SK-N-SH (cell line): ENCODE results near the gene UBA1. TPM values are rescaled to one million over a fixed set of nuclear protein-coding genes. Genes with fewer than 3 reads are reported as not detected.

Source experiments
- CTCF ChIA-PET: fragments of 300-600, 350-600 bp; formaldehyde crosslinking; extraction: SDS; loops from one replicate; lab custom pipeline; 2021; lab: Yijun Ruan, JAX
- POLR2A ChIA-PET: fragments of 350-600 bp; sonication (Branson Sonifier 250); formaldehyde crosslinking; extraction: SDS; loops from one replicate; lab custom pipeline; 2020; ENCODE audit warnings: antibody characterized with exemption, inconsistent platforms; lab: Yijun Ruan, JAX
- DNase-seq: peaks from one replicate; pipeline ENCODE4 v3.0.0; 2012
- H2AFZ ChIP-seq: fragments of 200-600 bp; sonication (generic); 2 replicates; pipeline ENCODE4 v1.8.1; 2016; ENCODE audit warnings: antibody characterized with exemption, mild to moderate bottlenecking, low read depth
- H3F3A ChIP-seq: fragments of 200-600 bp; sonication (generic); replicated peaks from 2 replicates; pipeline ENCODE3; 2016; ENCODE audit warnings: antibody characterized with exemption, mild to moderate bottlenecking; ENCODE audit not compliant: insufficient read depth
- H3K27ac ChIP-seq, 2 experiments: fragments of 200-500 bp in 1 of 2; fragments of 200-600 bp in 1 of 2; sonication (Bioruptor generic) in 1 of 2; sonication (generic), shearing (Covaris generic) in 1 of 2; 2 replicates each; pipeline versions ENCODE4 v1.5.1 to v1.6.1; 2014 to 2016; ENCODE audit warnings: low read depth in 2 of 2, inconsistent platforms in 1 of 2, low read length in 1 of 2, mild to moderate bottlenecking in 1 of 2, mixed read lengths in 1 of 2
- H3K27me3 ChIP-seq: fragments of 200-600 bp; sonication (generic), shearing (Covaris generic); 2 replicates; pipeline ENCODE4 v1.6.1; 2016; ENCODE audit warnings: mixed run types; ENCODE audit not compliant: insufficient read depth
- H3K36me3 ChIP-seq, 2 experiments: fragments of 200-500 bp in 1 of 2; fragments of 200-600 bp in 1 of 2; sonication (Bioruptor generic) in 1 of 2; sonication (generic) in 1 of 2; replicated peaks in 1 of 2; 2 replicates each; pipeline versions ENCODE3 to v1.5.1; 2014 to 2016; ENCODE audit warnings: low read length in 1 of 2, mild to moderate bottlenecking in 1 of 2; ENCODE audit not compliant: insufficient read depth in 2 of 2, control insufficient read depth in 1 of 2
- H3K4me1 ChIP-seq, 2 experiments: fragments of 200-500 bp in 1 of 2; fragments of 200-600 bp in 1 of 2; sonication (Bioruptor generic) in 1 of 2; sonication (generic), shearing (Covaris generic) in 1 of 2; 2 replicates each; pipeline versions ENCODE4 v1.5.1 to v1.6.1; 2014 to 2016; ENCODE audit warnings: low read depth in 1 of 2, low read length in 1 of 2, mixed run types in 1 of 2; ENCODE audit not compliant: insufficient read depth in 2 of 2, control insufficient read depth in 1 of 2
- H3K4me2 ChIP-seq: fragments of 200-600 bp; sonication (generic), shearing (Covaris generic); 2 replicates; pipeline ENCODE4 v1.6.1; 2017; ENCODE audit warnings: mixed run types
- H3K4me3 ChIP-seq, 2 experiments: fragments of 200-500 bp in 1 of 2; fragments of 200-600 bp in 1 of 2; sonication (Bioruptor generic) in 1 of 2; sonication (generic), shearing (Covaris generic) in 1 of 2; 2 replicates each; pipeline versions ENCODE4 v1.5.1 to v1.8.1; 2014 to 2016; ENCODE audit warnings: low read depth in 2 of 2, inconsistent platforms in 1 of 2, low read length in 1 of 2, mild to moderate bottlenecking in 1 of 2, mixed read lengths in 1 of 2, moderate library complexity in 1 of 2
- H3K79me2 ChIP-seq: fragments of 200-600 bp; sonication (generic); 2 replicates; pipeline ENCODE4 v1.8.1; 2017; ENCODE audit warnings: mild to moderate bottlenecking; ENCODE audit not compliant: insufficient read depth
- H3K9ac ChIP-seq: fragments of 200-600 bp; sonication (generic); 2 replicates; pipeline ENCODE4 v1.6.1; 2017; ENCODE audit warnings: mixed run types
- H3K9me2 ChIP-seq: fragments of 200-600 bp; sonication (generic); 2 replicates; pipeline ENCODE4 v1.6.1; 2017; ENCODE audit warnings: mixed run types
- H3K9me3 ChIP-seq: fragments of 200-600 bp; sonication (generic); 2 replicates; pipeline ENCODE4 v1.6.1; 2017; ENCODE audit warnings: mixed run types, mild to moderate bottlenecking, moderate library complexity
- H4K20me1 ChIP-seq: fragments of 200-600 bp; sonication (generic); 2 replicates; pipeline ENCODE4 v1.6.1; 2017; ENCODE audit warnings: mild to moderate bottlenecking, mixed run types; ENCODE audit not compliant: insufficient read depth
- CHD2 ChIP-seq: fragments of 150-350 bp; IDR thresholded peaks from 2 replicates; pipeline ENCODE4 v1.6.1; 2018; ENCODE audit warnings: low read length; ENCODE audit not compliant: partially characterized antibody
- EZH2phosphoT487 ChIP-seq: fragments of 200-600 bp; sonication (generic); IDR thresholded peaks from 2 replicates; pipeline ENCODE4 v1.6.1; 2017; ENCODE audit warnings: low read depth, mixed run types, mild to moderate bottlenecking, antibody characterized with exemption, moderate library complexity, borderline replicate concordance
- FOSL2 ChIP-seq: IDR thresholded peaks from 2 replicates; pipeline ENCODE4 v1.4.0; 2012; ENCODE audit warnings: low read depth, mild to moderate bottlenecking, moderate library complexity, borderline replicate concordance
- FOXJ3 ChIP-seq: sonication (generic); formaldehyde crosslinking; IDR thresholded peaks from 2 replicates; pipeline ENCODE4 v1.5.1; 2020; ENCODE audit warnings: mild to moderate bottlenecking, missing genetic modification reagents
- FOXM1 ChIP-seq: IDR thresholded peaks from 2 replicates; pipeline ENCODE4 v1.4.0; 2012; ENCODE audit warnings: low read depth, mild to moderate bottlenecking
- GATA2 ChIP-seq: sonication (generic); formaldehyde crosslinking; IDR thresholded peaks from 2 replicates; pipeline ENCODE4 v1.5.0; 2020; ENCODE audit warnings: mild to moderate bottlenecking, missing genetic modification reagents
- NFIC ChIP-seq: IDR thresholded peaks from 2 replicates; pipeline ENCODE4 v1.4.0; 2012; ENCODE audit warnings: borderline replicate concordance
- NRF1 ChIP-seq: IDR thresholded peaks from 2 replicates; pipeline ENCODE4 v1.6.1; 2012; ENCODE audit warnings: low read depth, mild to moderate bottlenecking, low read length
- POLR2AphosphoS5 ChIP-seq: IDR thresholded peaks from 2 replicates; pipeline ENCODE4 v1.6.1; 2012; ENCODE audit warnings: low read depth, low read length
- RAD21 ChIP-seq: IDR thresholded peaks from 2 replicates; pipeline ENCODE4 v1.6.1; 2012; ENCODE audit warnings: mild to moderate bottlenecking, low read length
- RCOR1 ChIP-seq: fragments of 150-350 bp; IDR thresholded peaks from 2 replicates; pipeline ENCODE4 v1.6.1; 2017; ENCODE audit warnings: antibody characterized with exemption, low read length
- SIN3A ChIP-seq: IDR thresholded peaks from 2 replicates; pipeline ENCODE4 v1.6.1; 2012; ENCODE audit warnings: low read depth, mild to moderate bottlenecking, low read length, moderate library complexity, borderline replicate concordance
- TAF1 ChIP-seq: IDR thresholded peaks from 2 replicates; pipeline ENCODE4 v1.6.1; 2012; ENCODE audit warnings: low read depth, mild to moderate bottlenecking, low read length, moderate library complexity, borderline replicate concordance
- TCF12 ChIP-seq: IDR thresholded peaks from 2 replicates; pipeline ENCODE4 v1.4.0; 2012
- TEAD4 ChIP-seq: IDR thresholded peaks from 2 replicates; pipeline ENCODE4 v1.4.0; 2012; ENCODE audit warnings: mild to moderate bottlenecking, borderline replicate concordance; ENCODE audit not compliant: insufficient read depth
- YY1 ChIP-seq: IDR thresholded peaks from 2 replicates; pipeline ENCODE4 v1.4.0; 2012; ENCODE audit warnings: low read depth, mild to moderate bottlenecking
- WGBS: methylation state at CpG from one replicate; pipeline ENCODE4 v1.1.6; 2017; ENCODE audit warnings: low lambda C conversion rate; 5-methylcytosine and 5-hydroxymethylcytosine counted together
- polyA plus RNA-seq, 3 experiments: library from polyadenylated mRNA; depleted of rRNA; stranded (reverse); fragments of >200 nt; gene quantifications; 2 replicates each; pipeline ENCODE4 v1.2.3, GENCODE V29; 2012
- TF ChIP-seq, protein P1 (sequence below): fragments of 150-350 bp; IDR thresholded peaks from 2 replicates; pipeline ENCODE4 v1.6.1; 2016; ENCODE audit warnings: mild to moderate bottlenecking, low read depth, low read length
- TF ChIP-seq, protein P2 (sequence below): IDR thresholded peaks from 2 replicates; pipeline ENCODE4 v1.4.0; 2012; ENCODE audit warnings: low read depth, borderline replicate concordance
- TF ChIP-seq, protein P3 (sequence below): fragments of 150-350 bp; IDR thresholded peaks from 2 replicates; pipeline ENCODE4 v1.6.1; 2017; ENCODE audit warnings: antibody characterized with exemption, low read length, low read depth, borderline replicate concordance
- TF ChIP-seq, protein P4 (sequence below): fragments of 200-600 bp; sonication (generic); IDR thresholded peaks from 2 replicates; pipeline ENCODE4 v1.6.1; 2017; ENCODE audit warnings: antibody characterized with exemption, mild to moderate bottlenecking, moderate library complexity

UBA1 gene
- polyA plus RNA-seq, 1 of the 3 experiments (the other 2 are of a cell fraction) = 283 TPM

DNA sequence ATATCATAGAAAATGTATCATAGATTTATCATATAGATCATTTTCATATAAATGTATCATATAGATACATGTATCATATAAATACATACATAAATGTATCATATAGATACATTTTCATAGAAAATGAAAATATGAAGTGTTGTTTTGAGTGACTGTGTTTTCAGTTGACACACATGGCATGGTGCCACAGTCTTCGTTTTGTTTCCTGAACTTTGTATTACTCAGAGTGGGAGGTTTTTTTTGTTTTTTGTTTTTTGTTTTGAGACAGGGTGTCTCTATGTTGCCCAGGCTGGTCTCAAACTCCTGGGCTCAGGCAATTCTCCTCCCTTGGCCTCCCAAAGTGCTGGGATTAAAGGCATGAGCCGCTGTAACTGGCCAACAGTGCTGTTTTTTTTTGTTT lies 44.7 kb upstream of the UBA1 start:
- Histone ChIP-seq H3K4me2 (no peak overlapping the region), H3K36me3 (no peaks in the 10 kb centered on the region), H3K9ac (no peak overlapping the region), H3F3A (peaks cover 4% of the 10 kb centered on the region), H3K4me1 (peaks cover 0 to 11% of the 10 kb centered on the region in 2 experiments; a peak in 1 of 4 replicates), H3K79me2 (peaks cover 85% of the 10 kb centered on the region), H3K27me3 (no peaks in the 10 kb centered on the region), H4K20me1 (peaks cover 28% of the 10 kb centered on the region), H3K27ac (no peak overlapping the region), H2AFZ (no peak overlapping the region), H3K4me3 (no peak overlapping the region), H3K9me2 (no peaks in the 10 kb centered on the region), H3K9me3 (no peaks in the 10 kb centered on the region)
- TF ChIP-seq, protein P1, sequence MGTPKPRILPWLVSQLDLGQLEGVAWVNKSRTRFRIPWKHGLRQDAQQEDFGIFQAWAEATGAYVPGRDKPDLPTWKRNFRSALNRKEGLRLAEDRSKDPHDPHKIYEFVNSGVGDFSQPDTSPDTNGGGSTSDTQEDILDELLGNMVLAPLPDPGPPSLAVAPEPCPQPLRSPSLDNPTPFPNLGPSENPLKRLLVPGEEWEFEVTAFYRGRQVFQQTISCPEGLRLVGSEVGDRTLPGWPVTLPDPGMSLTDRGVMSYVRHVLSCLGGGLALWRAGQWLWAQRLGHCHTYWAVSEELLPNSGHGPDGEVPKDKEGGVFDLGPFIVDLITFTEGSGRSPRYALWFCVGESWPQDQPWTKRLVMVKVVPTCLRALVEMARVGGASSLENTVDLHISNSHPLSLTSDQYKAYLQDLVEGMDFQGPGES = no peak
- TF ChIP-seq, protein P2, sequence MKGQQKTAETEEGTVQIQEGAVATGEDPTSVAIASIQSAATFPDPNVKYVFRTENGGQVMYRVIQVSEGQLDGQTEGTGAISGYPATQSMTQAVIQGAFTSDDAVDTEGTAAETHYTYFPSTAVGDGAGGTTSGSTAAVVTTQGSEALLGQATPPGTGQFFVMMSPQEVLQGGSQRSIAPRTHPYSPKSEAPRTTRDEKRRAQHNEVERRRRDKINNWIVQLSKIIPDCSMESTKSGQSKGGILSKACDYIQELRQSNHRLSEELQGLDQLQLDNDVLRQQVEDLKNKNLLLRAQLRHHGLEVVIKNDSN = no peak
- TF ChIP-seq TCF12 = no peak
- no peak for TF ChIP-seq RCOR1
- TF ChIP-seq FOXJ3 (CRISPR knock-in tag) = no peak
- TF ChIP-seq RAD21 = no peak
- no peak for TF ChIP-seq TAF1
- no peak for TF ChIP-seq GATA2 (CRISPR knock-in tag)
- no peak for TF ChIP-seq CHD2
- no peak for TF ChIP-seq FOXM1
- TF ChIP-seq NRF1 = no peak
- no peak for TF ChIP-seq SIN3A
- TF ChIP-seq, protein P3, sequence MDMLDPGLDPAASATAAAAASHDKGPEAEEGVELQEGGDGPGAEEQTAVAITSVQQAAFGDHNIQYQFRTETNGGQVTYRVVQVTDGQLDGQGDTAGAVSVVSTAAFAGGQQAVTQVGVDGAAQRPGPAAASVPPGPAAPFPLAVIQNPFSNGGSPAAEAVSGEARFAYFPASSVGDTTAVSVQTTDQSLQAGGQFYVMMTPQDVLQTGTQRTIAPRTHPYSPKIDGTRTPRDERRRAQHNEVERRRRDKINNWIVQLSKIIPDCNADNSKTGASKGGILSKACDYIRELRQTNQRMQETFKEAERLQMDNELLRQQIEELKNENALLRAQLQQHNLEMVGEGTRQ = no peak
- TF ChIP-seq TEAD4 = no peak
- TF ChIP-seq NFIC = no peak
- no peak for TF ChIP-seq FOSL2
- TF ChIP-seq YY1 = no peak
- no peak for TF ChIP-seq POLR2AphosphoS5
- no peak for TF ChIP-seq EZH2phosphoT487
- TF ChIP-seq, protein P4, sequence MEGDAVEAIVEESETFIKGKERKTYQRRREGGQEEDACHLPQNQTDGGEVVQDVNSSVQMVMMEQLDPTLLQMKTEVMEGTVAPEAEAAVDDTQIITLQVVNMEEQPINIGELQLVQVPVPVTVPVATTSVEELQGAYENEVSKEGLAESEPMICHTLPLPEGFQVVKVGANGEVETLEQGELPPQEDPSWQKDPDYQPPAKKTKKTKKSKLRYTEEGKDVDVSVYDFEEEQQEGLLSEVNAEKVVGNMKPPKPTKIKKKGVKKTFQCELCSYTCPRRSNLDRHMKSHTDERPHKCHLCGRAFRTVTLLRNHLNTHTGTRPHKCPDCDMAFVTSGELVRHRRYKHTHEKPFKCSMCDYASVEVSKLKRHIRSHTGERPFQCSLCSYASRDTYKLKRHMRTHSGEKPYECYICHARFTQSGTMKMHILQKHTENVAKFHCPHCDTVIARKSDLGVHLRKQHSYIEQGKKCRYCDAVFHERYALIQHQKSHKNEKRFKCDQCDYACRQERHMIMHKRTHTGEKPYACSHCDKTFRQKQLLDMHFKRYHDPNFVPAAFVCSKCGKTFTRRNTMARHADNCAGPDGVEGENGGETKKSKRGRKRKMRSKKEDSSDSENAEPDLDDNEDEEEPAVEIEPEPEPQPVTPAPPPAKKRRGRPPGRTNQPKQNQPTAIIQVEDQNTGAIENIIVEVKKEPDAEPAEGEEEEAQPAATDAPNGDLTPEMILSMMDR = no peak
- POLR2A ChIA-PET = no interaction called here
- CTCF ChIA-PET = interaction anchor here (1.6 kb wide), 1 partner anchor 10 kb away, joined by 5 read pairs; no protein-coding TSS in a partner anchor
- 31% methylated on average over 2 of the region's 2 CpGs for WGBS
- no peak for DNase-seq
